Panc1 (cell line): ENCODE results near the gene COL10A1. TPM values are rescaled to one million over a fixed set of nuclear protein-coding genes. Genes with fewer than 3 reads are reported as not detected.

Source experiments
- ATAC-seq: fragments of 200-7000 bp; cut with Tn5 transposase; 2 replicates; pipeline ENCODE4 v1.9.1; 2020; ENCODE audit warnings: mild to moderate bottlenecking, moderate library complexity
- BruUV-seq: library from RNA; stranded (reverse); fragments of 400-500 nt; replicated peaks from 2 replicates; lab custom pipeline; 2021; lab: Mats Ljungman, UMichigan
- CTCF ChIA-PET: fragments of 300-600 bp; sonication (Branson Sonifier 250); formaldehyde crosslinking; loops from one replicate; lab custom pipeline; 2022; ENCODE audit warnings: antibody characterized with exemption; lab: Charles Lee
- POLR2A ChIA-PET: fragments of 300-600 bp; sonication (Branson Sonifier 250); formaldehyde crosslinking; loops from one replicate; lab custom pipeline; 2022; ENCODE audit warnings: antibody characterized with exemption; lab: Charles Lee
- DNase-seq: peaks from one replicate; pipeline ENCODE4 v3.0.0-alpha.2; 2010; ENCODE audit warnings: low read depth, low spot score
- H3K27ac ChIP-seq: 2 replicates; pipeline ENCODE4 v1.5.1; 2011; ENCODE audit warnings: mild to moderate bottlenecking, low read length, inconsistent platforms
- H3K27me3 ChIP-seq: fragments of 200-500 bp; sonication (Bioruptor generic); 2 replicates; pipeline ENCODE4 v1.6.0; 2014; ENCODE audit warnings: low read length, inconsistent platforms; ENCODE audit not compliant: control insufficient read depth, insufficient read depth
- H3K36me3 ChIP-seq: fragments of 200-500 bp; sonication (Bioruptor generic); 2 replicates; pipeline ENCODE4 v1.5.1; 2014; ENCODE audit warnings: inconsistent platforms, mild to moderate bottlenecking, low read length, moderate library complexity; ENCODE audit not compliant: control insufficient read depth, insufficient read depth
- H3K4me1 ChIP-seq: 2 replicates; pipeline ENCODE4 v1.5.1; 2011; ENCODE audit warnings: inconsistent platforms, mild to moderate bottlenecking, low read length, moderate library complexity; ENCODE audit not compliant: control insufficient read depth, insufficient read depth
- H3K4me3 ChIP-seq, 2 experiments: 2 replicates each; pipeline ENCODE4 v1.5.1; 2011 to 2012; ENCODE audit warnings: low read depth in 2 of 2, low read length in 2 of 2, mild to moderate bottlenecking in 2 of 2, inconsistent platforms in 1 of 2, moderate library complexity in 1 of 2
- H3K9me3 ChIP-seq: fragments of 200-500 bp; sonication (Bioruptor generic); 2 replicates; pipeline ENCODE4 v1.5.1; 2014; ENCODE audit warnings: low read depth, mild to moderate bottlenecking, inconsistent platforms, low read length, moderate library complexity; ENCODE audit not compliant: control insufficient read depth, insufficient read depth
- CTCF ChIP-seq: fragments of 450-650 bp; IDR thresholded peaks from 2 replicates; pipeline ENCODE4 v1.5.1; 2017; ENCODE audit warnings: mild to moderate bottlenecking
- POLR2AphosphoS5 ChIP-seq: IDR thresholded peaks from 2 replicates; pipeline ENCODE4 v1.6.1; 2012; ENCODE audit warnings: mild to moderate bottlenecking, low read depth, low read length, moderate library complexity
- REST ChIP-seq, 2 experiments: IDR thresholded peaks; 2 replicates each; pipeline ENCODE4 v1.6.1; 2011 to 2012; ENCODE audit warnings: low read depth in 2 of 2, control low read depth in 1 of 2, low read length in 1 of 2, mild to moderate bottlenecking in 1 of 2, moderate library complexity in 1 of 2; ENCODE audit not compliant: insufficient read depth in 1 of 2
- SIN3A ChIP-seq: IDR thresholded peaks from 2 replicates; pipeline ENCODE4 v1.6.1; 2012; ENCODE audit warnings: low read depth, mild to moderate bottlenecking, low read length, moderate library complexity, borderline replicate concordance; ENCODE audit not compliant: insufficient read depth
- TCF7L2 ChIP-seq: IDR thresholded peaks from 2 replicates; pipeline ENCODE4 v1.6.1; 2011; ENCODE audit warnings: mild to moderate bottlenecking, low read depth, low read length, inconsistent platforms
- in situ Hi-C: cut with HindIII; loops from 2 replicates; pipeline ENCODE4 v1.10.0; 2016; ENCODE audit warnings: low sequenced_read_pairs, low pct_unique_long_range_greater_than_20kb
- intact Hi-C: fragments of 100-400 bp; cut with micrococcal nuclease; formaldehyde crosslinking; loops from one replicate; pipeline ENCODE4 v1.10.0; 2022; ENCODE audit not compliant: unreplicated experiment
- total RNA-seq: library from RNA; stranded (reverse); gene quantifications from one replicate; pipeline ENCODE4 v1.2.1, GENCODE V29; 2021; ENCODE audit not compliant: unreplicated experiment

Gene COL10A1
- total RNA-seq, 1 experiment from 2014 or later, result not detected

GRCh38 chr6:116078945-116079344 is 47.0 kb downstream of the COL10A1 start:
- H3K27me3 ChIP-seq, result no peaks in the 10 kb centered on the region
- TF ChIP-seq REST (IDR thresholded peaks at IDR 0.05; ENCODE audit: insufficient read depth in 1 of 2, low read depth in 2 of 2, low read length in 1 of 2), result no peak
- in situ Hi-C loops (no loop called here), intact Hi-C loops (no loop called here)
- no peak overlapping the region for H3K27ac ChIP-seq
- no peaks in the 10 kb centered on the region for H3K9me3 ChIP-seq
- no peaks in the 10 kb centered on the region for H3K36me3 ChIP-seq
- H3K4me3 ChIP-seq, result no peak overlapping the region
- no peak for ATAC-seq
- peaks cover 3% of the 10 kb centered on the region; the same call in 1 of the 2 replicates for H3K4me1 ChIP-seq
- DNase-seq, result no peak
- no TSS peak for BruUV-seq
- ChIA-PET CTCF (interaction anchor here (1.0 kb wide), 1 partner anchor 68 kb away, joined by 4 read pairs; no protein-coding TSS in a partner anchor), POLR2A (no interaction called here)

GRCh38 chr6:116078522-116078921 is 47.4 kb downstream of the COL10A1 start:
- no peak overlapping the region for H3K27ac ChIP-seq
- TF ChIP-seq TCF7L2 (no peak), POLR2AphosphoS5 (no peak), SIN3A (no peak), REST (IDR thresholded peaks at IDR 0.05; ENCODE audit: insufficient read depth in 1 of 2, low read depth in 2 of 2, low read length in 1 of 2) (no peak), CTCF (no peak)
- H3K4me3 ChIP-seq, result no peak overlapping the region
- H3K4me1 ChIP-seq, result peaks cover 8% of the 10 kb centered on the region; the same call in 1 of the 2 replicates
- no peaks in the 10 kb centered on the region for H3K9me3 ChIP-seq
- intact Hi-C loops, result no loop called here
- BruUV-seq, result no TSS peak
- in situ Hi-C loops, result no loop called here
- H3K27me3 ChIP-seq, result no peaks in the 10 kb centered on the region
- no peak for DNase-seq
- H3K36me3 ChIP-seq, result no peaks in the 10 kb centered on the region
- POLR2A ChIA-PET, result no interaction called here
- CTCF ChIA-PET, result interaction anchor here (1.0 kb wide), 1 partner anchor 67 kb away, joined by 4 read pairs; no protein-coding TSS in a partner anchor
- ATAC-seq, result no peak
